DOHH2 (cell line): ENCODE measurements around the gene MAP4K4.

Experiments used
- CTCF ChIP-seq: fragments of 200-600 bp; sonication (generic); IDR thresholded peaks from one replicate; pipeline ENCODE4 v1.5.1; 2014; ENCODE audit warnings: antibody characterized with exemption, mild to moderate bottlenecking, low read depth, low read length; ENCODE audit not compliant: poor library complexity, severe bottlenecking
- EZH2phosphoT487 ChIP-seq: fragments of 200-600 bp; sonication (generic); IDR thresholded peaks from 2 replicates; pipeline ENCODE4 v1.6.1; 2017; ENCODE audit warnings: borderline replicate concordance, mild to moderate bottlenecking, antibody characterized with exemption, low read length, moderate library complexity, mixed read lengths

- TF ChIP-seq CTCF: no peak
- no peak for TF ChIP-seq EZH2phosphoT487
Observed at GRCh38 chr2:101704046-101704466, 6.5 kb downstream of the MAP4K4 start.
